HepG2 (cell line): Measurements from ENCODE around the gene CDC25C. TPM values are rescaled to one million over a fixed set of nuclear protein-coding genes. Genes with fewer than 3 reads are reported as not detected.
A peak's percentile ranks its signal among the peaks of the same experiment; 100 is the strongest.

Source experiments
- AHDC1 ChIP-seq: sonication (generic); formaldehyde crosslinking; IDR thresholded peaks from 2 replicates; pipeline ENCODE4 v1.5.1; 2020; ENCODE audit warnings: mild to moderate bottlenecking, missing genetic modification reagents, borderline replicate concordance
- HOXA3 ChIP-seq: sonication (generic); formaldehyde crosslinking; IDR thresholded peaks from 2 replicates; pipeline ENCODE4 v1.5.0; 2020; ENCODE audit warnings: missing genetic modification reagents
- KDM4B ChIP-seq: sonication (generic); formaldehyde crosslinking; IDR thresholded peaks from 2 replicates; pipeline ENCODE4 v1.4.0; 2020; ENCODE audit warnings: missing genetic modification reagents
- NONO ChIP-seq, 2 experiments: fragments of 450-650 bp in 1 of 2; sonication (generic) in 1 of 2; formaldehyde crosslinking in 1 of 2; IDR thresholded peaks in 1 of 2; conservative IDR thresholded peaks in 1 of 2; 2 replicates each; pipeline versions ENCODE4 v1.6.1 to v1.8.0; 2017 to 2022; ENCODE audit warnings: mild to moderate bottlenecking in 1 of 2, missing genetic modification reagents in 1 of 2, moderate library complexity in 1 of 2
- SAP130 ChIP-seq: IDR thresholded peaks from 2 replicates; pipeline ENCODE4 v1.6.1; 2016; ENCODE audit warnings: low read depth
- SP4 ChIP-seq: sonication (generic); formaldehyde crosslinking; IDR thresholded peaks from 2 replicates; pipeline ENCODE4 v1.8.1; 2023; ENCODE audit warnings: mild to moderate bottlenecking, missing genetic modification reagents
- SPEN ChIP-seq: sonication (generic); formaldehyde crosslinking; IDR thresholded peaks from 2 replicates; pipeline ENCODE4 v1.5.1; 2020; ENCODE audit warnings: low read depth, mild to moderate bottlenecking, missing genetic modification reagents
- TFE3 ChIP-seq: IDR thresholded peaks from 2 replicates; pipeline ENCODE4 v1.6.1; 2016
- ZBTB21 ChIP-seq: sonication (generic); formaldehyde crosslinking; IDR thresholded peaks from 2 replicates; pipeline ENCODE4 v1.4.0; 2020; ENCODE audit warnings: missing genetic modification reagents
- ZHX2 ChIP-seq, 2 experiments: sonication (generic) in 1 of 2; formaldehyde crosslinking in 1 of 2; IDR thresholded peaks; 2 replicates each; pipeline versions ENCODE4 v1.6.1 to v1.9.0; 2014 to 2022; ENCODE audit warnings: antibody characterized with exemption in 1 of 2, borderline replicate concordance in 1 of 2, inconsistent platforms in 1 of 2, low read depth in 1 of 2, missing genetic modification reagents in 1 of 2
- ZMAT3 ChIP-seq: sonication (generic); formaldehyde crosslinking; conservative IDR thresholded peaks from 2 replicates; pipeline ENCODE4 v1.7.0; 2021; ENCODE audit warnings: missing genetic modification reagents
- ZNF3 ChIP-seq: IDR thresholded peaks from 2 replicates; pipeline ENCODE4 v1.7.0; 2017; ENCODE audit warnings: inconsistent platforms
- ZNF446 ChIP-seq: sonication (generic); formaldehyde crosslinking; IDR thresholded peaks from 2 replicates; pipeline ENCODE4 v1.5.0; 2020; ENCODE audit warnings: mild to moderate bottlenecking, missing genetic modification reagents
- polyA plus RNA-seq, 8 experiments: library from polyadenylated mRNA; depleted of rRNA in 3 of 8; stranded (reverse) in 7 of 8; unstranded in 1 of 8; fragments of >200 nt; fragmentation: Illumina TruSeq in 4 of 8; extraction: Trizol in 4 of 8; gene quantifications; 2 replicates each; pipeline versions ENCODE4 v1.2.1 to v1.2.3, GENCODE V29; 2011 to 2016; ENCODE audit warnings: low read depth in 4 of 8, missing spikeins in 1 of 8, mixed read lengths in 1 of 8; ENCODE audit not compliant: insufficient read depth in 1 of 8
- total RNA-seq, 5 experiments: library from RNA; depleted of rRNA; stranded (reverse); fragments of >200 nt; fragmentation: Illumina TruSeq; extraction: Trizol; gene quantifications; 2 replicates each; pipeline ENCODE4 v1.2.3, GENCODE V29; 2016; ENCODE audit warnings: low read depth in 1 of 5

CDC25C gene
- total and polyA plus RNA-seq, 2 of the 13 experiments (the other 11 are each of a cell fraction or from before 2014, with no cell fraction given): 17.7 to 27.6 TPM

GRCh38 chr5:138336952-138337684 lies 5.5 kb upstream of the CDC25C start (continued):
- TF ChIP-seq TFE3 (CRISPR knock-in tag) (no peak), ZNF3 (0 out of 2 replicates have a peak, but pooled peaks have one; percentile 55), HOXA3 (CRISPR knock-in tag) (peak; percentile 96), ZBTB21 (peak; percentile 100), AHDC1 (0 out of 2 replicates have a peak, but pooled peaks have one; percentile 18), KDM4B (CRISPR knock-in tag) (0 out of 2 replicates have a peak, but pooled peaks have one; percentile 14), ZNF446 (CRISPR knock-in tag) (no peak; the same call in 1 of the 2 replicates), SP4 (CRISPR knock-in tag) (peak; percentile 3; the same call in 1 of the 2 replicates), NONO (IDR thresholded peaks at IDR 0.05) (no peak), NONO (CRISPR knock-in tag; conservative IDR thresholded peaks at IDR 0.05) (0 out of 2 replicates have a peak, but pooled peaks have one; percentile 29), ZHX2 (IDR thresholded peaks at IDR 0.05; ENCODE audit: low read depth) (peak; percentile 96), ZHX2 (CRISPR knock-in tag; IDR thresholded peaks at IDR 0.05; ENCODE audit: borderline replicate concordance) (no peak), SAP130 (CRISPR knock-in tag) (peak; percentile 22), SPEN (CRISPR knock-in tag) (peak; percentile 37; the same call in 1 of the 2 replicates), ZMAT3 (CRISPR knock-in tag) (0 out of 2 replicates have a peak, but pooled peaks have one; percentile 4)
